NCI-H526 treated with DMSO at 0.1 percent for 48 hours (cell line): ENCODE results near the gene SIK3.

Experiments used
- DNase-seq: peaks from one replicate; lab custom pipeline; 2025; lab: John Stamatoyannopoulos, UW

SIK3 gene

GRCh38 chr11:116793772-116794097, 304.5 kb downstream of the SIK3 start:
- no peak for DNase-seq
